Measurements from ENCODE around the gene PIK3CA.
"Not testable (repeated sequence)": the region's sequence is repeated elsewhere in the genome, so short reads cannot be mapped to it uniquely, and the experiment has no call there.

The PIK3CA gene

GRCh38 chr3:179229177-179229576 is 81.0 kb downstream of the PIK3CA start:
- no peak for TF ChIP-seq CTCF (IDR thresholded peaks at IDR 0.05; ENCODE audit: borderline replicate concordance, insufficient read depth, low read depth, low read length)

GRCh38 chr3:179233043-179233442 is 84.9 kb downstream of the PIK3CA start:
- TF ChIP-seq CTCF (IDR thresholded peaks at IDR 0.05; ENCODE audit: borderline replicate concordance, insufficient read depth, low read depth, low read length), result no peak
- no peak overlapping the region for H3K4me3 ChIP-seq (ENCODE audit: low read depth, low read length)

More at GRCh38 chr3:179229177-179229576, 81.0 kb downstream of the PIK3CA start:
- H3K4me3 ChIP-seq (ENCODE audit: low read depth, low read length), result no peak overlapping the region

- no peak overlapping the region for H3K4me3 ChIP-seq (ENCODE audit: low read depth, low read length)
- no peak for TF ChIP-seq CTCF (IDR thresholded peaks at IDR 0.05; ENCODE audit: borderline replicate concordance, insufficient read depth, low read depth, low read length)
These were observed 86.0 kb downstream of the PIK3CA start for GRCh38 chr3:179234199-179234598.

GRCh38 chr3:179236669-179237301 is 88.6 kb downstream of the PIK3CA start:
- no peak overlapping the region for H3K4me3 ChIP-seq (ENCODE audit: low read depth, low read length)
- no peak for TF ChIP-seq CTCF (IDR thresholded peaks at IDR 0.05; ENCODE audit: borderline replicate concordance, insufficient read depth, low read depth, low read length)

GRCh38 chr3:179240299-179240698 is 92.1 kb downstream of the PIK3CA start:
- H3K4me3 ChIP-seq (ENCODE audit: low read depth, low read length), result not testable (repeated sequence)

- not testable (repeated sequence) for H3K4me3 ChIP-seq (ENCODE audit: low read depth, low read length)
These were observed 94.7 kb downstream of the PIK3CA start for GRCh38 chr3:179242859-179243258.

GRCh38 chr3:179244878-179245277 is 96.7 kb downstream of the PIK3CA start:
- no peak for TF ChIP-seq CTCF (IDR thresholded peaks at IDR 0.05; ENCODE audit: borderline replicate concordance, insufficient read depth, low read depth, low read length)
- no peak overlapping the region for H3K4me3 ChIP-seq (ENCODE audit: low read depth, low read length)

- H3K4me3 ChIP-seq (ENCODE audit: low read depth, low read length), result no peak overlapping the region
- TF ChIP-seq CTCF (IDR thresholded peaks at IDR 0.05; ENCODE audit: borderline replicate concordance, insufficient read depth, low read depth, low read length), result no peak
These were observed 99.3 kb downstream of the PIK3CA start for GRCh38 chr3:179247289-179248015.

Data from GM12875 (cell line).